ENCODE results near the gene EYS.
"Not testable (repeated sequence)": the region's sequence is repeated elsewhere in the genome, so short reads cannot be mapped to it uniquely, and the experiment has no call there.

EYS gene

GRCh38 chr6:64084185-64084663 is 1622.8 kb downstream of the EYS start:
- no peak for DNase-seq

- no peak for DNase-seq
These were observed 1623.8 kb downstream of the EYS start for GRCh38 chr6:64083261-64083660.

- no peak for DNase-seq
These were observed 1625.6 kb downstream of the EYS start for GRCh38 chr6:64081453-64081852.

GRCh38 chr6:64074981-64075380 is 1632.0 kb downstream of the EYS start:
- DNase-seq, result no peak

- no peak for DNase-seq
These were observed 1634.3 kb downstream of the EYS start for GRCh38 chr6:64072686-64073085.

- no peak for DNase-seq
These were observed 1642.1 kb downstream of the EYS start for GRCh38 chr6:64064919-64065318.

GRCh38 chr6:64062960-64063683 is 1643.9 kb downstream of the EYS start:
- DNase-seq, result no peak

- DNase-seq, result no peak
These were observed 1652.2 kb downstream of the EYS start for GRCh38 chr6:64054861-64055260.

GRCh38 chr6:64050590-64050989 is 1656.4 kb downstream of the EYS start:
- no peak for DNase-seq

- DNase-seq, result no peak
These were observed 1657.3 kb downstream of the EYS start for GRCh38 chr6:64049736-64050135.

GRCh38 chr6:64046746-64047208 is 1660.2 kb downstream of the EYS start:
- DNase-seq, result no peak

GRCh38 chr6:64041373-64041772 is 1665.7 kb downstream of the EYS start:
- DNase-seq, result no peak

- no peak for DNase-seq
These were observed 1666.9 kb downstream of the EYS start for GRCh38 chr6:64040113-64040512.

- DNase-seq, result no peak
These were observed 1669.6 kb downstream of the EYS start for GRCh38 chr6:64037427-64037826.

GRCh38 chr6:64034910-64035655 is 1671.9 kb downstream of the EYS start:
- DNase-seq, result no peak

GRCh38 chr6:64034291-64034690 is 1672.7 kb downstream of the EYS start:
- DNase-seq, result no peak

GRCh38 chr6:64030950-64031618 is 1675.9 kb downstream of the EYS start:
- DNase-seq, result not testable (repeated sequence)

- no peak for DNase-seq
These were observed 1683.3 kb downstream of the EYS start for GRCh38 chr6:64023693-64024092.

- DNase-seq, result no peak
These were observed 1692.4 kb downstream of the EYS start for GRCh38 chr6:64014595-64014994.

GRCh38 chr6:64013011-64013410 is 1694.0 kb downstream of the EYS start:
- DNase-seq, result no peak

GRCh38 chr6:64012351-64013001 is 1694.5 kb downstream of the EYS start:
- DNase-seq, result no peak

GRCh38 chr6:64010666-64011065 is 1696.4 kb downstream of the EYS start:
- no peak for DNase-seq

GRCh38 chr6:64010010-64010409 is 1697.0 kb downstream of the EYS start:
- no peak for DNase-seq

All from NCI-H510A (cell line).